ENCODE results near the gene CDK8. TPM values are rescaled to one million over a fixed set of nuclear protein-coding genes. Genes with fewer than 3 reads are reported as not detected.

The CDK8 gene
- total RNA-seq, 1 donor from 2014 or later = 11.2 TPM

DNA sequence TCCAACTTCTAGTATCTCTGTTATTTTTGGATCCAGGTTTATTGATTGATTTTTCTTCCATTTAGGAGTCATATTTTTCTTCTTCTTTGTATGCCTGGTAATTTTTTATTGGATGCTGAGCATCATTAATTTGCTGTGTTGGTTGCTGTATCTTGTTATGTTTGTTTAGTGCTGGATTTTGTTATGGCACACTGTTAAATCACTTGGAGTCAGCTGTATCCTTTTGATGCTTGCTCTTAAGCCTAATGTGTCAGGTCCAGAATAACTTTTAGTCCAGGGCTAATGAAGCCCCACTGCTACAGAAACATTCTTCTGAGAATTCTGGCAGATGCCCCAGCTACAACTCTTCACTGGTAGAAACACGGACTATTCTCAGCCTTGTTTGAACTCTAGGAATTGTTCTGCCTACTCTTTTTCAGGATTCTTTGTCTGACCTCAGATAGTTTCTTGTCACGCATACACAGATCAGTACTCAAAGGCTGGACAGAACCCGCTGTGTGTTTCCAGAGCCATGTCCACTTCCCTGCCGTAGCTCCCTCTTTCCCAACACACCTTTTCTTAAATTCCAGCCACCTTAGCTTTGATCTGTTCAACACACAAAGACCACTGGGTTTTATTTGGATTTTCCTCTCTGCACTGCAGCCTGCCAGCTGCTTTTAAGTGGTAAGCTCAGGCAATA is 166.5 kb downstream of the CDK8 start:
- Histone ChIP-seq H3K4me3 (no peak overlapping the region), H3K9me3 (no peaks in the 10 kb centered on the region), H3K27ac (no peak overlapping the region), H3K36me3 (no peaks in the 10 kb centered on the region), H3K4me1 (peaks cover 6% of the 10 kb centered on the region), H3K27me3 (no peaks in the 10 kb centered on the region)
- ATAC-seq (no peak), DNase-seq (no peak)
- TF ChIP-seq CTCF (IDR thresholded peaks at IDR 0.05) = no peak
- intact Hi-C loops (cut with DNase I) = no loop called here

GRCh38 chr13:26422036-26422435 is 168.1 kb downstream of the CDK8 start:
- Histone ChIP-seq H3K4me1 (peaks cover 6% of the 10 kb centered on the region), H3K27me3 (no peaks in the 10 kb centered on the region), H3K4me3 (no peak overlapping the region), H3K36me3 (no peaks in the 10 kb centered on the region), H3K27ac (no peak overlapping the region), H3K9me3 (no peaks in the 10 kb centered on the region)
- TF ChIP-seq CTCF (IDR thresholded peaks at IDR 0.05) = no peak
- intact Hi-C loops (cut with DNase I) = no loop called here
- no peak for ATAC-seq
- no peak for DNase-seq

GRCh38 chr13:26423629-26424028 is 169.7 kb downstream of the CDK8 start:
- Histone ChIP-seq H3K4me1 (peaks cover 6% of the 10 kb centered on the region), H3K27me3 (no peaks in the 10 kb centered on the region), H3K27ac (no peak overlapping the region), H3K36me3 (no peaks in the 10 kb centered on the region), H3K9me3 (no peaks in the 10 kb centered on the region), H3K4me3 (no peak overlapping the region)
- intact Hi-C loops (cut with DNase I) = no loop called here
- peak; percentile 46 for ATAC-seq
- DNase-seq = no peak
- no peak for TF ChIP-seq CTCF (IDR thresholded peaks at IDR 0.05)

DNA sequence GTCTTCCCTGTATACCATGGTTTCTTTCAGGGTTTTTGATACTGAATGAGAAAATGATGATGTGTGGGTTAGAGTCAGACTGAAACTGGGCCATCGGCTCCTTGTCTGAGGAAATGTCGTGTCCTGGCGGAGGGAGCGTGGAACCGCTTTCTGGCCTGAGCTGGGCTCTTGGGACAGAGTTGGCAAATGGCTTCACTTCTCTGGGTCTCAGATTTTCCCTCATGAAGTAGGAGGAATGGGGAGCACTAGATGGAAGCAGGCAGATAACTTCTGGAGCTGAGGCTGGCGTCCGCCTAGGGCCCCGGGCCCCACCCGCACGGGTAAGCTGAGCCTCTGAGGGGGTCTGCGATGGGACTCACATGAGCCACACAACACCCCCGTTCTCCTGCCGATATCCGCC is 170.3 kb downstream of the CDK8 start:
- no peaks in the 10 kb centered on the region for H3K9me3 ChIP-seq
- no peaks in the 10 kb centered on the region for H3K36me3 ChIP-seq
- TF ChIP-seq CTCF (IDR thresholded peaks at IDR 0.05) = no peak
- intact Hi-C loops (cut with DNase I) = no loop called here
- no peak for DNase-seq
- ATAC-seq = peak; percentile 6
- H3K4me3 ChIP-seq = no peak overlapping the region
- peaks cover 6% of the 10 kb centered on the region for H3K4me1 ChIP-seq
- H3K27ac ChIP-seq = peak overlapping the region; percentile 7
- H3K27me3 ChIP-seq = no peaks in the 10 kb centered on the region

DNA sequence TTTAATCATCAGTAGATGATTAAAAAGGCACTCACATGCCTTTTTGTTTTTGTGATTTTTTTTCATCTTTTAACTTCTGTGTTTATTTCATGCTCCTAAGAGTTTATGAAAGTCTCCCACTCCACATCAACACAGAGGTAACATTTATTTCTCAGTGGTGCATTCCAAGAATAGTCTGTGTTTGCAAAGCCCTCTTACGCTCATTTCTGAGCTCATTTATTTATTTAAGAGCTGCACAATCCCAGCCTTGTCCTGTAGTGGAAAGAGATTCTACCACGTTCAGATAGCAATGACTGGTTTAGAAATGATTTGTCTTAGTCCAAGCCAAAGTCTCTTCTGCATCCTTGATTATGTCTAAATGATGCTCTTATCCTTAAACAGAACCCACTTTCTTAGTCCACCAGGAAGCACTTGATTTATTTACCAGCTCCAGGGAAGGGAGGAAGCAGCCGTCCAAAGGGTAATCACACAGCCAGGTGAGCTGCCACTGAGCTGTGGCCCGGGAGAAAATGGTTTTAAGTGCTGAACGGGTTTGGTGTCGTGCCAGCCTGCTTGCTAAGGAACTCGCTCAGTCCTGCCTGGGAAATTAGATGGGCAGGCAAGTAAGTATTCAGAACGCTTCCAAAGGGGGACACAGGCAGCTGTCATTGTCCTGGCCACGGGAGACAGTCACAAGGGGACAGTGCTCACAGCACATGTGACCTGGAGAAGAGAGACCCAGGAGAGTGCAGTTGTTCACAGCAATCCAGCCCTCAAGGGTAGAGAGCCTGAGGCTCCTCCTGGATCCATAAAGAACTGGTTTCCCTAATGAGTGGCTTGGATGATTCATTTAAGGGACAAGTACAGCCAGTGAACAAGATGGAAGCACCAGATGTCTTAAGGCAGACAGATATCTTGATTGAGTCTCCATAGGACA is 171.8 kb downstream of the CDK8 start:
- Histone ChIP-seq H3K4me1 (peaks cover 6% of the 10 kb centered on the region), H3K9me3 (no peaks in the 10 kb centered on the region), H3K36me3 (no peaks in the 10 kb centered on the region), H3K4me3 (no peak overlapping the region), H3K27ac (no peak overlapping the region), H3K27me3 (no peaks in the 10 kb centered on the region)
- intact Hi-C loops (cut with DNase I) = no loop called here
- TF ChIP-seq CTCF (IDR thresholded peaks at IDR 0.05) = no peak
- ATAC-seq (peak; percentile 82), DNase-seq (no peak)

Data from upper lobe of right lung (tissue), 1 donor.